ENCODE measurements around the gene PPP3CB. TPM values are rescaled to one million over a fixed set of nuclear protein-coding genes. Genes with fewer than 3 reads are reported as not detected.
"Not testable (repeated sequence)": the region's sequence is repeated elsewhere in the genome, so short reads cannot be mapped to it uniquely, and the experiment has no call there.

Gene PPP3CB
- total RNA-seq, 1 donor from 2014 or later = 12.9 TPM

- DNase-seq (ENCODE audit: low read depth, low spot score) = no peak
These were observed 79.3 kb downstream of the PPP3CB start for GRCh38 chr10:73416571-73416970.

GRCh38 chr10:73414230-73414945 lies 81.4 kb downstream of the PPP3CB start:
- no peak for DNase-seq (ENCODE audit: low read depth, low spot score)

DNA sequence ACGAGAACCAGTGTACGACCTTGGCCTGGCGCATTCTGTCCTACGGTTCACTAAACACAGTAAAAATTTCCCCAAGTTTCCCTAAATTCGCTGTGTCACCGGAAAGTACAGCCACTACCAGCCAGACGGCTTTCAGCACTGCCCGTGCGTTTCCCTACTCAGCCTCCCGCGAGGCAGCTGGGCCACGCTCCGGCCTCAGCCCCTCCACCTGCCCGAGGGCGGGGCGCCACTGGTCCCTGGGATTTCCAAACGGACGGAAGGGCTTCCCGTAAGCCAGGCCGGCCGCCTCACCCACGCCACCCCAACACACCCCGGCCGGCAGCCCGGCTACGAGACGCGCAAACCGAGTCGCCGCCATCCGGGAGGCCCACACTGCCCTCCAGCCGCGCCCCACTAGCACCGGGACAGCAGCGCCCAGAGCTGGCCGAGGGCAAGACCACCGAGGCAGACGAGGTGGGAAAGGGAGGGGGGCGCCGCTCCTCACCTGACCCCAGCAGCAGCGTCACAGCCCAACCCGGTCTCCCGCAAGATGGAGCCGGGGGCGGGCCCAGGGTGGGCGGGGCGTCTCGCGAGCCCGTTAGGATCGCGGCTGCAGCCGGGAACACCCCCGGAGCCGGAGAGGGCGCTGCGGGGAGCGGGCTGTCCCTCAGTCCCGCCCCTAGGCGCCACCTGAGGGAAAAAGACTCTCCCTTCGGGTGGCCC lies 82.1 kb downstream of the PPP3CB start, which contains the start of gene ANXA7:
ANXA7 (minus strand) TSS at position 531 of the 702 bp plus-strand sequence. CDS start 13,202 bp downstream, outside the sequence.
- DNase-seq (ENCODE audit: low read depth, low spot score) = peak; percentile 49

GRCh38 chr10:73413108-73413527 lies 82.7 kb downstream of the PPP3CB start:
- DNase-seq (ENCODE audit: low read depth, low spot score) = no peak

DNA sequence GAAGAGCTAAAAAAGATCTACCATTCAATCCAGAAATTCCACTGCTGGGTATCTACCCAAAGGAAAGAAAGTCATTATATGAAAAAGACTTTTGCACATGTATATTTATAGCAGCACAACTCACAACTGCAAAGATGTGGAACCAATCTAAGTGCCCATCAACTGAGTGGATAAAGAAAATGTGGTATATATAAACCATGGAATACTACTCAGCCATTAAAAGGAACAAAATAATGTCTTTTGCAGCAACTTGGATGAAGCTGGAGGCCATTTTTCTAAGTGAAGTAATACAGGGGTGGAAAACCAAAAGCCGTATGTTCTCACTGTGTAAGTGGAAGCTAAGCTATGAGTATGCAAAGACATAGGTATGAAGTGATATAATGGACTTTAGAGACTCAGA lies 84.9 kb downstream of the PPP3CB start:
- DNase-seq (ENCODE audit: low read depth, low spot score) = no peak

GRCh38 chr10:73408978-73409521 lies 86.8 kb downstream of the PPP3CB start:
- DNase-seq (ENCODE audit: low read depth, low spot score) = no peak

GRCh38 chr10:73408061-73408460 lies 87.8 kb downstream of the PPP3CB start:
- DNase-seq (ENCODE audit: low read depth, low spot score) = no peak

DNA sequence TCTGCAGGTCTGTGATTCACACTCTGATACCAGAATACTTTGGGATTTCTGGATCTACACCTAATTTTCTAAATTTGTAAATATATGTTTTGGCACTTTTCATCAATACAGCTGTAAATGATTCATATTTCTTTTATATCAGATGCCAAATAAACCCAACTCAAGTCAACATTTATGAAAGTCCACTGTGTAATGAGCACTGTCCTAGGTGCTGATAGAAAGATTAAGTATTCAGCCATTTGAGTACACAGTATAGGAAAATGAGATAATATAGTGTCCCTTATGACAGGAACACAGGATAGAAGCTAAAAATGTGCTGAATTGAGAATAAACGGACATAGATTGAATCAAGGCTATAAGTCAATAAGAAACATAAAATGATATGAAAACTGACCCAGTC lies 88.3 kb downstream of the PPP3CB start:
- DNase-seq (ENCODE audit: low read depth, low spot score) = no peak

DNA sequence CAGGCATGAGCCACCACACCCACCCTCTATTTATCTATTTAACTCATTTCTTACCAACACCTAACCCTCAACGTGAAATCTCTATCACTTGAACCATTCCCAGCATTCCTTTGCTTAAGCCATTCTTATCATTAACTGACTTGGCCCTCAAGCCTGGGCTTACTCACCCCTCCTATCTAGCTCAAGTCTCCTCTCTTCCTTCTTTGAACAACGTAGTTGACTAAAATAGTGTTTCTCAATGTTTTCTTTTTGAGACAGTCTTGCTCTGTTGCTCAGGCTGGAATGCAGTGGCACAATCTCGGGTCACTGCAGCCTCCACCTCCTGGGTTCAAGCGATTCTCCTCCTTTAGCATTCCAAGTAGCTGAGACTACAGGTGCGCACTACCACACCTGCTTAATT lies 89.0 kb downstream of the PPP3CB start:
- no peak for DNase-seq (ENCODE audit: low read depth, low spot score)

DNA sequence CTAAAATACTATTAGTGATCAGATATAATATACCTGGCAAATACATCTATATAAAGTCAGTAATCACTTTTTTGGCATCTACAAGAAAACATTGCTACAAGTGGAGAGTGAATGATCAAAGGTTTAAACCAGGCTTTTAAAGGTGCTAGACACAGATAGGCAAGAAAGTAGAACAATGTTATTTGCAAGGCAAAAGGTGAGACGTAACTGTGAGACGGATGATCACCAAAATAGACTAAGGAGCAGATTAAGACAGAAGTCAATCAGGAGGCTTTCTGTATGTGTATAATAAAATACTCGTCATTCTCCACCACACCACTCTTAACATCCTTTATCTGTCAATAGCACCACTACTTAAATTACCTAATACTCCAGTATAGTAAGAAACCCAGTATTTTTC lies 90.3 kb downstream of the PPP3CB start:
- DNase-seq (ENCODE audit: low read depth, low spot score) = no peak

DNA sequence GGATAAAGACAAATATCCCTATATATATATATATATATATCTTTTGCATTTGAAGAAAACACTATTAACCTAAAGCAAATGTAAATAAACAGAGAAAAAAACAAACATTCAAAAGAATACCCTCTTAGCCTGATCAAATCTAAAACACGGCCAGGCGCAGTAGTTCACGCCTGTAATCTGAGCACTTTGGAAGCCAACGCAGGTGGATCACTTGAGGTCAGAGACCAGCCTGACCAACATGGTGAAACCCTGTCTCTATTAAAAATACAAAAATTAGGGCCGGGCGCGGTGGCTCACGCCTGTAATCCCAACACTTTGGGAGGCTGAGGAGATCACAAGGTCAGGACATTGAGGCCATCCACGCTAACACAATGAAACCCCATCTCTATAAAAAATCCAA lies 91.1 kb downstream of the PPP3CB start:
- DNase-seq (ENCODE audit: low read depth, low spot score) = no peak

- DNase-seq (ENCODE audit: low read depth, low spot score) = no peak
These were observed 94.2 kb downstream of the PPP3CB start for GRCh38 chr10:73401636-73402035.

DNA sequence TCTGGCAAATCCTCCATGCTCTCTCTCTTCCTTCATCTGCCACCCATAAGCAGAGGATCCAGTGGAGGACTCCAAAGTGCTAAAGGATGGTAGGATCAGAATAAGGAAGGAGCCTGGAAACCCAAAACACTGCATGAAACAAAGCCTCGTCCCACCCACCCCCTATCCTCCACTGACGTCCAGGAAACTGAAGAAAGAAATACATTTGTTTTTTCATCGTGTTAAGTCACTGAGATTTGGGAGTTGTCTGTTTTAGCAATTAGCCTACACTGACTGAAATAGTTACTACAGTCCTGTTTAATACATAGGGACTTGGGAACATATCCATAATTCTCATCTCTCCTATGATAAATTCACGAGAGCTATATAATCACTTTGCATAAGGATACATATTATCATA lies 96.8 kb downstream of the PPP3CB start:
- no peak for DNase-seq (ENCODE audit: low read depth, low spot score)

DNA sequence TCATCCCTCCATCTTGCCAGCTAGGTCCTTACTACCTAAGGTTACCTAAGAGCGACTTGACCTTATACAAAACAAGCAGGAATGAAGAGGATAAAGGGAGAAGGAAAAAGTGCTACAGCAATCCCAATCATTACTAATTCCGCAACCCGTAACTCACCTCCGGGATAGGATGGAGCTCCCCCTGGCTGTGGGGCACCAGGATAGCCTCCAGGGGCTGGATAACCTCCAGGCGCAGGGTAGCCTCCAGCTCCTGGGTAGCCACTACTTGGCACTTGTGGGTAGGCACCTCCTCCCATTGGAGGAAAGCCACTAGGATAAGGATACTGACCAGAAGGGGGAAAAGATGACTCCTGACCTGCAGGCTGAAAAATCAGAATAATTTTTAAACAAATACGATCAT lies 97.8 kb downstream of the PPP3CB start:
- no peak for DNase-seq (ENCODE audit: low read depth, low spot score)

DNA sequence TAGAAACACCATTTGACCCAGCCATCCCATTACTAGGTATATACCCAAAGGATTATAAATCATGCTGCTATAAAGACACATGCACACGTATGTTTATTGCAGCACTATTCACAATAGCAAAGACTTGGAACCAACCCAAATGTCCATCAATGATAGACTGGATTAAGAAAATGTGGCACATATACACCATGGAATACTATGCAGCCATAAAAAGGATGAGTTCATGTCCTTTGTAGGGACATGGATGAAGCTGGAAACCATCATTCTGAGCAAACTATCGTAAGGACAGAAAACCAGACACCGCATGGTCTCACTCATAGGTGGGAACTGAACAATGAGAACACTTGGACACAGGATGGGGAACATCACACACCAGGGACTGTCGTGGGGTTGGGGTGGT lies 101.5 kb downstream of the PPP3CB start:
- not testable (repeated sequence) for DNase-seq (ENCODE audit: low read depth, low spot score)

DNA sequence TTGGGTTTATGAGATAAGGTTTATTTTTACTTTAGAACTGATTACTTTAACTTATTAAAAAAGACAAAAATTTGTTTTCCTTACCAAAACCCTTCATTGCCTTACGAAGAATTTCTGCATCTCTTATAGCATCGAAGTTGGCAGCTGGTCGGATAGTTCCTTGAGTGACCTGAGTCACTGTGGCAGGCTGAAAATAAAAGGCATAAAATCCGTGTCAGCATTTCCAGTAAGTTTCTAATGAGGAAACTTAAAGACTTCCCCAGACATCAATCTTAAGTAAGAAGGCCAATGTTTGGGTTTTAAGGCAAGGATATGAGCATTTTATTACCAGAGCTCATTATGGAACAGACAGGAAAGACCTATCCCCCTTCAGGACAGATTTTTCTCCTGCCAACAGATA lies 107.6 kb downstream of the PPP3CB start:
- DNase-seq (ENCODE audit: low read depth, low spot score) = no peak

DNA sequence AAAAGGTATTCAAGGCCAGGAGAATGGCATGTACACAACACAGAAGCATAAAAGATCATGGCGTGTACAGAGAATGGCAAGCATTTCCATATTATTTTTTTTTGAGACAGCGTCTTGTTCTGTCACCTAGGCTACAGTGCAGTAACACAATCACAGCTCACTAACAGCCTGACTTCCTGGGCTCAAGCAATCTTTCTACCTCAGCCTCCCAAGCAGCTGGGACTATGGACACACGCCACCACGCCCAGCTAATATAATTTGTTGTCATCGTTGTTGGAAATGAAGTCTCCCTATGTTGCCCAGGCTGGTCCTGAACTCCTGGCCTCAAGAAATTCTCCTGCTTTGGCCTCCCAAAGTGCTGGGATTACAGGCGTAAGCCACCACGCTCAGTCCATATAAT lies 109.2 kb downstream of the PPP3CB start:
- DNase-seq (ENCODE audit: low read depth, low spot score) = no peak

Other genes starting within 250 kb of the PPP3CB start
- gene DNAJC9, start 248.8 kb downstream of the PPP3CB start, total RNA-seq = 44.1 and 63.5 TPM in 2 replicates
- gene MRPS16, start 243.4 kb downstream of the PPP3CB start, total RNA-seq = 80.8 and 95.5 TPM in 2 replicates
- 0.13 and 0.28 TPM in 2 replicates for gene CFAP70, start 137.2 kb downstream of the PPP3CB start, total RNA-seq
- gene ANXA7, start 82.0 kb downstream of the PPP3CB start, total RNA-seq = 106 and 131 TPM in 2 replicates
- gene MSS51, start 62.5 kb downstream of the PPP3CB start, total RNA-seq = 0.59 and 0.78 TPM in 2 replicates
- 5.3 and 5.8 TPM in 2 replicates for gene USP54, start 95.3 kb upstream of the PPP3CB start, total RNA-seq
- not detected in 2 replicates for gene MYOZ1, start 145.4 kb upstream of the PPP3CB start, total RNA-seq
- gene SYNPO2L, start 160.0 kb upstream of the PPP3CB start, total RNA-seq = not detected in 2 replicates
- gene AGAP5, start 202.1 kb upstream of the PPP3CB start, total RNA-seq = 1.1 and 1.8 TPM in 2 replicates
- 72.5 and 73.7 TPM in 2 replicates for gene SEC24C, start 248.3 kb upstream of the PPP3CB start, total RNA-seq

All from pulmonary artery endothelial cell (primary cell).